ENCODE measurements around the gene GIMAP8. TPM values are rescaled to one million over a fixed set of nuclear protein-coding genes. Genes with fewer than 3 reads are reported as not detected.
A peak's percentile ranks its signal among the peaks of the same experiment; 100 is the strongest.
"Not testable (repeated sequence)": the region's sequence is repeated elsewhere in the genome, so short reads cannot be mapped to it uniquely, and the experiment has no call there.

Gene GIMAP8
- total RNA-seq, 2 donors from 2014 or later: 10.2 to 13.1 TPM

- H3K36me3 Mint-ChIP-seq (ENCODE audit: insufficient read depth in 2 of 2): peaks cover 23 to 30% of the 10 kb centered on the region in 2 donors
- peaks cover 44% of the 10 kb centered on the region for H3K4me1 Mint-ChIP-seq (ENCODE audit: low read depth)
- H3K27ac Mint-ChIP-seq: peak overlapping the region; percentile 99
- no peaks in the 10 kb centered on the region for H3K27me3 Mint-ChIP-seq (ENCODE audit: low read depth)
- peaks cover 0 to 2% of the 10 kb centered on the region in 2 donors for H3K9me3 Mint-ChIP-seq
- ATAC-seq (replicated peaks in 1 of 2): no peak
- DNase-seq: no peak
- H3K4me3 Mint-ChIP-seq: peak overlapping the region; percentile 87 to 91
These were observed 68.9 kb downstream of the GIMAP8 start for GRCh38 chr7:150519310-150519709.

- H3K36me3 Mint-ChIP-seq (ENCODE audit: insufficient read depth in 2 of 2): peaks cover 27% of the 10 kb centered on the region in 2 donors
- H3K27me3 Mint-ChIP-seq (ENCODE audit: low read depth): no peaks in the 10 kb centered on the region
- peaks cover 51% of the 10 kb centered on the region for H3K4me1 Mint-ChIP-seq (ENCODE audit: low read depth)
- H3K9me3 Mint-ChIP-seq: peaks cover 2% of the 10 kb centered on the region in 2 donors
- DNase-seq (peak in 1 of 2 donors; percentile 29), ATAC-seq (replicated peaks in 1 of 2) (peak; percentile 40 to 48)
- H3K27ac Mint-ChIP-seq: peak overlapping the region; percentile 97
- peak overlapping the region; percentile 87 to 91 for H3K4me3 Mint-ChIP-seq
These were observed 69.7 kb downstream of the GIMAP8 start for GRCh38 chr7:150520145-150520544.

- not testable (repeated sequence) for ATAC-seq (replicated peaks in 1 of 2); H3K27me3 Mint-ChIP-seq (ENCODE audit: low read depth); H3K9me3 Mint-ChIP-seq; DNase-seq
- H3K4me1 Mint-ChIP-seq (ENCODE audit: low read depth): peaks cover 70% of the 10 kb centered on the region
- peak overlapping the region in 1 of 2 donors; percentile 30 for H3K4me3 Mint-ChIP-seq
- peak overlapping the region; percentile 40 for H3K27ac Mint-ChIP-seq
- H3K36me3 Mint-ChIP-seq (ENCODE audit: insufficient read depth in 2 of 2): peaks cover 30 to 42% of the 10 kb centered on the region in 2 donors
These were observed 72.5 kb downstream of the GIMAP8 start for GRCh38 chr7:150522931-150523330.

- Mint-ChIP-seq H3K4me3 (no peak overlapping the region), H3K4me1 (ENCODE audit: low read depth) (peaks cover 70% of the 10 kb centered on the region), H3K27ac (no peak overlapping the region), H3K9me3 (peaks cover 7 to 17% of the 10 kb centered on the region in 2 donors), H3K36me3 (ENCODE audit: insufficient read depth in 2 of 2) (peaks cover 37 to 51% of the 10 kb centered on the region in 2 donors), H3K27me3 (ENCODE audit: low read depth) (no peaks in the 10 kb centered on the region)
- peak; percentile 68 to 72 for ATAC-seq (replicated peaks in 1 of 2)
- DNase-seq: no peak
These were observed 73.6 kb downstream of the GIMAP8 start for GRCh38 chr7:150524018-150524417.

Other genes with a start within 250 kb of the GIMAP8 start
- gene LRRC61, start 127.3 kb upstream of the GIMAP8 start, total RNA-seq: 10 to 100 TPM; 37.1 to 37.3 TPM
- 10 to 100 TPM in 1 of 2 donors, 1 to 10 TPM in 1; 6.3 to 13.0 TPM for gene ACTR3C, start 127.1 kb upstream of the GIMAP8 start, total RNA-seq
- gene RARRES2, start 109.0 kb upstream of the GIMAP8 start, total RNA-seq: not detected
- gene REPIN1, start 81.8 kb upstream of the GIMAP8 start, total RNA-seq: 10 to 100 TPM; 53.6 to 73.7 TPM
- gene ZNF775, start 71.3 kb upstream of the GIMAP8 start, total RNA-seq: 1 to 10 TPM; 6.5 to 8.2 TPM
- 10 to 100 TPM; 45.1 to 50.7 TPM for gene GIMAP7, start 64.2 kb downstream of the GIMAP8 start, total RNA-seq
- 100 to 1,000 TPM; 114 to 156 TPM for gene GIMAP4, start 116.8 kb downstream of the GIMAP8 start, total RNA-seq
- gene GIMAP6, start 181.8 kb downstream of the GIMAP8 start, total RNA-seq: 10 to 100 TPM; 35.1 to 41.6 TPM
- gene GIMAP2, start 235.1 kb downstream of the GIMAP8 start, total RNA-seq: 10 to 100 TPM; 47.8 to 59.4 TPM

Data from activated T-cell treated with anti-CD3 and anti-CD28 coated beads, Interleukin-2, amount 50 U/mL, for 72 hours (primary cell).